GM21515 (cell line): ENCODE data around the gene NRXN2.

Experiments used
- ATAC-seq: cut with Tn5 transposase; IDR thresholded peaks from one replicate; pipeline ENCODE4 v1.9.1; 2021; ENCODE audit not compliant: unreplicated experiment

The NRXN2 gene

DNA sequence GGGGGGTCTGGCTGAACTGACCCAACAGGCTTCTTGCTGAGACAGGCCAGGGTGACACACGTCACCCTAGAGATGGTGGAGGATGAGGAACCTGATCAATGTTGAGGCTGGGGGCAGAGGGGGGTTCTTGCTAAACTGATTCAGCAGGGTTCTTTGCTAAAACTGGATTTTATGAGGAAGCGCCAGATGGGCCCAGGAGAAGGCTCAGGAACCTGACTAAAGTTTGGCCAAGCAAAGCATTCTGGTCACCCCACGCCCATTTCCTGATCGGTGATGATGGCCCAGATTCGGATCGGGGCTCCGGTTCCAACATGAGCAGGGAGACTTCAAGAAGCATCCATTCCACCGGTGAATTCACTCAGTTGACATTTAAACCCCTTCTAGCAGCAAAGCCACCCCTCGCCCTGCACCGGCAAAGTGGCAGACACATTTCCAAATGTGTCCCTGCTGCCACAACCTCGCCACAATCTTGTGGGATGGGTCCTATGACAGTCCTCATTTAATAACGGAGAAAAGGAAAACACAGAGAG is 166.2 kb downstream of the NRXN2 start:
- no peak for ATAC-seq
